Neural crest cell (in vitro differentiated cells): ENCODE data around the gene CLASP1. TPM values are rescaled to one million over a fixed set of nuclear protein-coding genes. Genes with fewer than 3 reads are reported as not detected.

ENCODE experiments used
- DNase-seq: peaks from one replicate; pipeline ENCODE4 v3.0.0; 2021; ENCODE audit warnings: low read depth, mixed read lengths, low spot score
- H3K27ac Mint-ChIP-seq: one replicate; pipeline ENCODE4 v1.8.0; 2021; ENCODE audit warnings: mild to moderate bottlenecking, mixed read lengths; ENCODE audit not compliant: unreplicated experiment
- H3K27me3 Mint-ChIP-seq: 2 replicates; pipeline ENCODE4 v1.8.0; 2021; ENCODE audit warnings: low read depth, mild to moderate bottlenecking, mixed read lengths
- H3K36me3 Mint-ChIP-seq: 2 replicates; pipeline ENCODE4 v1.8.0; 2021; ENCODE audit warnings: low read depth, mild to moderate bottlenecking, mixed read lengths
- H3K4me1 Mint-ChIP-seq: 2 replicates; pipeline ENCODE4 v1.8.0; 2021; ENCODE audit warnings: mixed read lengths
- H3K4me3 Mint-ChIP-seq: one replicate; pipeline ENCODE4 v1.8.0; 2021; ENCODE audit warnings: mild to moderate bottlenecking, mixed read lengths
- H3K9me3 Mint-ChIP-seq: 2 replicates; pipeline ENCODE4 v1.8.0; 2021; ENCODE audit warnings: mixed read lengths
- CTCF ChIP-seq: fragments of 200-600 bp; sonication (generic); conservative IDR thresholded peaks from 2 replicates; pipeline ENCODE4 v1.5.0; 2021; ENCODE audit warnings: antibody characterized with exemption, mild to moderate bottlenecking
- total RNA-seq: library from RNA; stranded (reverse); gene quantifications from 2 replicates; pipeline ENCODE4 v1.2.1, GENCODE V29; 2021

CLASP1 gene
- total RNA-seq, 1 donor from 2014 or later = 95.8 TPM

GRCh38 chr2:121666042-121666441 lies 16.8 kb upstream of the CLASP1 start:
- no peak for TF ChIP-seq CTCF
- no peak overlapping the region for H3K4me3 Mint-ChIP-seq
- no peaks in the 10 kb centered on the region for H3K27me3 Mint-ChIP-seq
- H3K36me3 Mint-ChIP-seq = peaks cover 22% of the 10 kb centered on the region
- DNase-seq = no peak
- H3K27ac Mint-ChIP-seq = no peak overlapping the region
- peaks cover 7% of the 10 kb centered on the region for H3K9me3 Mint-ChIP-seq
- peaks cover 7% of the 10 kb centered on the region for H3K4me1 Mint-ChIP-seq

GRCh38 chr2:121665504-121665903 lies 16.2 kb upstream of the CLASP1 start:
- Mint-ChIP-seq H3K4me1 (peaks cover 7% of the 10 kb centered on the region), H3K36me3 (peaks cover 18% of the 10 kb centered on the region), H3K4me3 (no peak overlapping the region), H3K9me3 (peaks cover 4% of the 10 kb centered on the region), H3K27ac (no peak overlapping the region), H3K27me3 (no peaks in the 10 kb centered on the region)
- TF ChIP-seq CTCF = no peak
- no peak for DNase-seq

GRCh38 chr2:121664713-121665112 lies 15.5 kb upstream of the CLASP1 start:
- no peak overlapping the region for H3K4me3 Mint-ChIP-seq
- TF ChIP-seq CTCF = no peak
- H3K27me3 Mint-ChIP-seq = no peaks in the 10 kb centered on the region
- no peak overlapping the region for H3K27ac Mint-ChIP-seq
- H3K36me3 Mint-ChIP-seq = peaks cover 12% of the 10 kb centered on the region
- H3K4me1 Mint-ChIP-seq = peaks cover 7% of the 10 kb centered on the region
- H3K9me3 Mint-ChIP-seq = no peaks in the 10 kb centered on the region
- DNase-seq = no peak

- no peaks in the 10 kb centered on the region for H3K9me3 Mint-ChIP-seq
- no peak overlapping the region for H3K27ac Mint-ChIP-seq
- no peak overlapping the region for H3K4me3 Mint-ChIP-seq
- no peak for TF ChIP-seq CTCF
- H3K4me1 Mint-ChIP-seq = peaks cover 7% of the 10 kb centered on the region
- peaks cover 10% of the 10 kb centered on the region for H3K36me3 Mint-ChIP-seq
- H3K27me3 Mint-ChIP-seq = no peaks in the 10 kb centered on the region
- DNase-seq = no peak
These were observed 14.8 kb upstream of the CLASP1 start for GRCh38 chr2:121664086-121664485.

- Mint-ChIP-seq H3K4me3 (no peak overlapping the region), H3K4me1 (peaks cover 7% of the 10 kb centered on the region), H3K36me3 (peaks cover 8% of the 10 kb centered on the region), H3K27me3 (no peaks in the 10 kb centered on the region), H3K9me3 (no peaks in the 10 kb centered on the region), H3K27ac (no peak overlapping the region)
- DNase-seq = no peak
- no peak for TF ChIP-seq CTCF
These were observed 14.2 kb upstream of the CLASP1 start for GRCh38 chr2:121663434-121663833.

- H3K27ac Mint-ChIP-seq = no peak overlapping the region
- no peaks in the 10 kb centered on the region for H3K9me3 Mint-ChIP-seq
- peaks cover 7% of the 10 kb centered on the region for H3K4me1 Mint-ChIP-seq
- no peak overlapping the region for H3K4me3 Mint-ChIP-seq
- DNase-seq = no peak
- H3K27me3 Mint-ChIP-seq = no peaks in the 10 kb centered on the region
- H3K36me3 Mint-ChIP-seq = peaks cover 4% of the 10 kb centered on the region
- TF ChIP-seq CTCF = no peak
These were observed 13.4 kb upstream of the CLASP1 start for GRCh38 chr2:121662656-121663055.
